PC-3 (cell line): Measurements from ENCODE around the gene CD200R1. TPM values are rescaled to one million over a fixed set of nuclear protein-coding genes. Genes with fewer than 3 reads are reported as not detected.

Experiments used
- ATAC-seq: fragments of 200-7000 bp; cut with Tn5 transposase; 2 replicates; pipeline ENCODE4 v1.9.1; 2020; ENCODE audit warnings: mild to moderate bottlenecking, moderate library complexity
- BruUV-seq: library from RNA; stranded (reverse); fragments of 400-500 nt; replicated peaks from 2 replicates; lab custom pipeline; 2021; lab: Mats Ljungman, UMichigan
- CTCF ChIA-PET: fragments of 300-600 bp; sonication (Branson Sonifier 250); formaldehyde crosslinking; loops from one replicate; lab custom pipeline; 2022; ENCODE audit warnings: antibody characterized with exemption; lab: Charles Lee
- POLR2A ChIA-PET: fragments of 300-600 bp; sonication (Branson Sonifier 250); formaldehyde crosslinking; loops from one replicate; lab custom pipeline; 2022; ENCODE audit warnings: antibody characterized with exemption; ENCODE audit not compliant: unreplicated experiment; lab: Charles Lee
- DNase-seq: peaks from one replicate; pipeline ENCODE4 v3.0.0-alpha.2; 2015
- H2AFZ ChIP-seq: fragments of 300-600 bp; sonication (generic); 2 replicates; pipeline ENCODE4 v1.6.0; 2016; ENCODE audit warnings: antibody characterized with exemption, low read length
- H3F3A ChIP-seq: fragments of 300-600 bp; sonication (generic); one replicate; pipeline ENCODE4 v1.6.0; 2017; ENCODE audit warnings: antibody characterized with exemption, low read length, control low read depth, mild to moderate bottlenecking; ENCODE audit not compliant: unreplicated experiment
- H3K27ac ChIP-seq: fragments of 300-600 bp; sonication (generic); 2 replicates; pipeline ENCODE4 v1.5.1; 2016; ENCODE audit warnings: mild to moderate bottlenecking, low read length
- H3K27me3 ChIP-seq: fragments of 300-600 bp; sonication (generic); 2 replicates; pipeline ENCODE4 v1.6.1; 2016; ENCODE audit warnings: low read length, mixed read lengths
- H3K36me3 ChIP-seq: fragments of 300-600 bp; sonication (generic); 2 replicates; pipeline ENCODE4 v1.6.1; 2016; ENCODE audit warnings: low read depth, mixed run types, low read length, mixed read lengths
- H3K4me1 ChIP-seq: fragments of 300-600 bp; sonication (generic); 2 replicates; pipeline ENCODE4 v1.5.1; 2016; ENCODE audit warnings: low read length; ENCODE audit not compliant: insufficient read depth
- H3K4me2 ChIP-seq: fragments of 300-600 bp; sonication (generic); 2 replicates; pipeline ENCODE4 v1.6.0; 2016; ENCODE audit warnings: low read length
- H3K4me3 ChIP-seq: fragments of 300-600 bp; sonication (generic); 2 replicates; pipeline ENCODE4 v1.5.1; 2016; ENCODE audit warnings: mild to moderate bottlenecking, low read length, mixed read lengths
- H3K79me2 ChIP-seq: fragments of 300-600 bp; sonication (generic); 2 replicates; pipeline ENCODE4 v1.6.1; 2017; ENCODE audit warnings: low read length, mixed read lengths
- H3K9ac ChIP-seq: fragments of 300-600 bp; sonication (generic); 2 replicates; pipeline ENCODE4 v1.6.0; 2016; ENCODE audit warnings: mild to moderate bottlenecking, low read length
- H3K9me2 ChIP-seq: fragments of 300-600 bp; sonication (generic); replicated peaks from 2 replicates; pipeline ENCODE4 v1.6.1; 2016; ENCODE audit warnings: mixed run types, low read length, mixed read lengths
- H3K9me3 ChIP-seq: fragments of 300-600 bp; sonication (generic); 2 replicates; pipeline ENCODE4 v1.6.1; 2016; ENCODE audit warnings: low read length, mixed read lengths
- H4K20me1 ChIP-seq: fragments of 300-600 bp; sonication (generic); 2 replicates; pipeline ENCODE4 v1.6.1; 2016; ENCODE audit warnings: low read length, mixed read lengths
- CTCF ChIP-seq: fragments of 300-600 bp; sonication (generic); conservative IDR thresholded peaks from 2 replicates; pipeline ENCODE4 v1.5.1; 2017; ENCODE audit warnings: antibody characterized with exemption, low read depth, mild to moderate bottlenecking, low read length
- EZH2 ChIP-seq: fragments of 300-600 bp; sonication (generic); IDR thresholded peaks from one replicate; pipeline ENCODE4 v1.6.1; 2017; ENCODE audit warnings: antibody characterized with exemption, mild to moderate bottlenecking, low read length; ENCODE audit not compliant: unreplicated experiment
- EZH2phosphoT487 ChIP-seq: fragments of 300-600 bp; sonication (generic); IDR thresholded peaks from 2 replicates; pipeline ENCODE4 v1.6.1; 2018; ENCODE audit warnings: mild to moderate bottlenecking, antibody characterized with exemption, low read length, borderline replicate concordance
- intact Hi-C: fragments of 100-400 bp; cut with micrococcal nuclease; formaldehyde crosslinking; loops from 2 replicates; pipeline ENCODE4 v1.9.0; 2023
- total RNA-seq: library from RNA; depleted of rRNA; stranded (reverse); fragments of >200 nt; gene quantifications from 2 replicates; pipeline ENCODE4 v1.2.3, GENCODE V29; 2014

Gene CD200R1
- total RNA-seq, 1 experiment from 2014 or later = not detected

- H3K36me3 ChIP-seq = peaks cover 64% of the 10 kb centered on the region
- intact Hi-C loops = no loop called here
- no peak for TF ChIP-seq EZH2phosphoT487
- H2AFZ ChIP-seq = no peak overlapping the region
- no peaks in the 10 kb centered on the region for H3K9me2 ChIP-seq
- ChIA-PET CTCF (no interaction called here), POLR2A (interaction anchor here (0.6 kb wide), 1 partner anchor 160 kb away, joined by 3 read pairs; no protein-coding TSS in a partner anchor)
- no peaks in the 10 kb centered on the region for H4K20me1 ChIP-seq
- no peak overlapping the region for H3K9ac ChIP-seq
- no peaks in the 10 kb centered on the region for H3F3A ChIP-seq
- H3K79me2 ChIP-seq = 0 out of 2 replicates have a peak, but pooled peaks cover 7% of the 10 kb centered on the region
- no peak overlapping the region for H3K4me3 ChIP-seq
- H3K9me3 ChIP-seq = no peaks in the 10 kb centered on the region
- no peaks in the 10 kb centered on the region for H3K4me1 ChIP-seq
- ATAC-seq (no peak), DNase-seq (no peak)
- H3K27me3 ChIP-seq = no peaks in the 10 kb centered on the region
- H3K27ac ChIP-seq = no peak overlapping the region
- no peak overlapping the region for H3K4me2 ChIP-seq
- BruUV-seq = no TSS peak
Measured at GRCh38 chr3:113000691-113001090, 25.8 kb upstream of the CD200R1 start.

DNA sequence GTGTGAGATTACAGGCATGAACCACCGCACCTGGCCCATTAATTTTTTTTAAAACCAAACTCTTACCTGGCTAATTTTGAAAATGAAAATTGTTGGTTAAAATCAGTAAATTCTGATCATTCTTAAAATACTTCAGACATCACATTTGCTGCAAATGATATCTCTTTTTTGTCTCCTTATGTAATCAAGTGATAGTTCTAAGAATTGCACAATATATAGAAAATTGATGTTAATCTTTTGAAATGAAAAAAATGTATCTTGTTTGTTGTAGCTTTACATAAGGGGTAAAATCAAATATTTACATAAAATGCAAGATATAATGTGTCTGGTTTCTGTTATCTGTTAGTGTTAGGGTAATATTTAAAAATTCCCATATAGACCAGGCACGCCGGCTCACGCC is 20.9 kb upstream of the CD200R1 start:
- no peak overlapping the region for H3K27ac ChIP-seq
- ChIA-PET POLR2A (no interaction called here), CTCF (no interaction called here)
- no peak overlapping the region for H2AFZ ChIP-seq
- no peak overlapping the region for H3K4me2 ChIP-seq
- H3K4me1 ChIP-seq = peaks cover 14% of the 10 kb centered on the region
- BruUV-seq = no TSS peak
- H3F3A ChIP-seq = no peaks in the 10 kb centered on the region
- intact Hi-C loops = no loop called here
- no peaks in the 10 kb centered on the region for H3K9me3 ChIP-seq
- H3K9me2 ChIP-seq = no peaks in the 10 kb centered on the region
- ATAC-seq (no peak), DNase-seq (no peak)
- peaks cover 9% of the 10 kb centered on the region; the same call in 1 of the 2 replicates for H4K20me1 ChIP-seq
- peaks cover 53% of the 10 kb centered on the region for H3K79me2 ChIP-seq
- TF ChIP-seq EZH2 (no peak), CTCF (no peak), EZH2phosphoT487 (no peak)
- H3K9ac ChIP-seq = no peak overlapping the region
- no peak overlapping the region for H3K4me3 ChIP-seq
- peaks cover 21% of the 10 kb centered on the region for H3K36me3 ChIP-seq
- H3K27me3 ChIP-seq = no peaks in the 10 kb centered on the region

DNA sequence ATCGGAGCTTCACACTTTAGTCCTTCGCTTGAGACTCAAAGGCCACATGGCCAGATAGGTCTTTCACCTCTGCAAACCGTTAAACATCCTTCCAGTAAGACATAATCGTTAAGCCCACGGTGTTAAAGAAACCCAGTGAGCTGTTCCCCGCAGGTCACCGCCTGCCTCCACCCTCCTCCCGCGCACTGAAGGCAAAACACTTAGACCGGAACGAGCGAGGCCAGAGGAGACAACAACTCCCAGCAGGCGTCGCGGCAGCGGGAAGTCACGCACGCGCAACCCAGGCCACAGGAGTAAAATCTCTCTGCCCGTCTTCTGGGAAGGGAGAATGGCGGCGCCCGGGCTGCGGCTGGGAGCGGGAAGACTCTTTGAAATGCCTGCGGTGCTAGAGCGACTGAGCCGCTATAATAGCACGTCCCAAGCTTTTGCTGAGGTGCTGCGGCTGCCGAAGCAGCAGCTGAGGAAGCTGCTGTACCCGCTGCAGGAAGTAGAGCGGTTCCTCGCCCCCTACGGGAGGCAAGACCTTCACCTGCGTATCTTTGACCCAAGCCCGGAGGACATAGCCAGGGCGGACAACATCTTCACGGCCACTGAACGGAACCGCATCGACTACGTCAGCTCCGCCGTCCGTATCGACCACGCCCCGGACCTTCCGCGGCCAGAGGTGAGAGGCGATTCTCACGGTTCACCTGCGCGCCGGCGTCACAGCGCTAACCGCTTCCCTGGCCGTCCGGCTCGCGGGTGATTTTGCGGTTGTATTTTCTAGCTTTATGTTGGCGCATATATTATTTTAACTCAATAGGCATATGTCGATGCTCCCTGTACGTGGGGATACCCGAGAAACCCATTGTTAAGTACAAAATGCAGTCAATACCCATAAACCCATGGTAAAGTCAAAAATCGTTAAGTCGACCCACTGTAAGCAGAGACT is 16.0 kb upstream of the CD200R1 start, which contains the start of gene GTPBP8:
Gene GTPBP8, plus strand, starts transcription at position 313 of the 931 bp plus-strand sequence. Its CDS starts 16 bp downstream, at position 329.
- BruUV-seq = TSS peak; percentile 83
- intact Hi-C loops = loop anchor here (1.0 kb wide), 1 partner anchor 429 kb away; the partner anchor contains the start of gene SLC35A5
- Histone ChIP-seq H3K4me2 (peak within 1 kb of the TSS; percentile 88), H3K9me3 (no peaks in the 10 kb centered on the region), H4K20me1 (peaks cover 9% of the 10 kb centered on the region; the same call in 1 of the 2 replicates), H3K4me3 (peak within 1 kb of the TSS; percentile 87), H3F3A (no peaks in the 10 kb centered on the region), H3K36me3 (no peaks in the 10 kb centered on the region), H3K79me2 (peaks cover 49% of the 10 kb centered on the region), H3K9ac (peak within 1 kb of the TSS; percentile 89), H3K4me1 (peaks cover 23% of the 10 kb centered on the region), H3K9me2 (no peaks in the 10 kb centered on the region), H3K27me3 (no peaks in the 10 kb centered on the region), H3K27ac (peak within 1 kb of the TSS; percentile 93), H2AFZ (peak within 1 kb of the TSS; percentile 80)
- ChIA-PET POLR2A (interaction anchor here (0.6 to 1.1 kb wide), 5 partner anchors 20 to 523 kb away, joined by 3 to 8 read pairs (median 6); a partner anchor contains a TSS), CTCF (interaction anchor here (0.6 to 1.5 kb wide), 3 partner anchors 177 to 344 kb away, joined by 3 to 5 read pairs (median 4); no protein-coding TSS in a partner anchor)
- DNase-seq (peak; percentile 89), ATAC-seq (peak; percentile 95)
- TF ChIP-seq EZH2phosphoT487 (no peak), CTCF (no peak), EZH2 (no peak)
